Subcutaneous preadipocyte (primary cell): ENCODE results near the gene ATXN2L. TPM values are rescaled to one million over a fixed set of nuclear protein-coding genes. Genes with fewer than 3 reads are reported as not detected.

Experiments
- small RNA-seq: library from RNA; depleted of rRNA; stranded (forward); fragments of <200 nt; gene quantifications from one replicate; pipeline ENCODE3, GENCODE V24; 2012
- total RNA-seq: library from RNA; depleted of rRNA; stranded (reverse); fragments of >200 nt; gene quantifications from 2 replicates; pipeline ENCODE4 v1.2.3, GENCODE V29; 2012

Gene ATXN2L
- total RNA-seq = 42.6 and 50.2 TPM in 2 replicates

GRCh38 chr16:28822520-28823290, at the start of gene ATXN2L:
TSS of gene ATXN2L (plus strand) at chr16:28822999. CDS start at chr16:28823260, 261 bp downstream.

GRCh38 chr16:28846080-28846932, 23.5 kb downstream of the ATXN2L start, which contains the start of gene TUFM:
TSS of gene TUFM (minus strand) at chr16:28846348. CDS start at chr16:28846269, 79 bp downstream.

GRCh38 chr16:28878083-28878926, 55.5 kb downstream of the ATXN2L start, which contains the start of gene ATP2A1:
TSS of gene ATP2A1 (plus strand) at chr16:28878488. CDS start at chr16:28878672, 184 bp downstream.

Small RNA genes lying within 50 kb of the gene (small RNA-seq; reads per million reads assigned to genes)
- gene RF00416 = not detected

Other genes starting within 250 kb of the ATXN2L start
- not detected in 2 replicates for gene SULT1A2, start 225.9 kb upstream of the ATXN2L start, total RNA-seq
- 0.20 and 0.37 TPM in 2 replicates for gene SULT1A1, start 213.0 kb upstream of the ATXN2L start, total RNA-seq
- gene NPIPB8, start 184.9 kb upstream of the ATXN2L start, total RNA-seq = 0.39 TPM in 1 of 2 replicates, not detected in the other
- 112 and 118 TPM in 2 replicates for gene EIF3C, start 111.5 kb upstream of the ATXN2L start, total RNA-seq
- gene NPIPB9, start 71.2 kb upstream of the ATXN2L start, total RNA-seq = 2.2 and 2.7 TPM in 2 replicates
- 125 and 139 TPM in 2 replicates for gene TUFM, start 23.3 kb downstream of the ATXN2L start, total RNA-seq
- gene SH2B1, start 40.8 kb downstream of the ATXN2L start, total RNA-seq = 10.7 and 19.4 TPM in 2 replicates
- gene ATP2A1, start 55.5 kb downstream of the ATXN2L start, total RNA-seq = 0.20 and 0.37 TPM in 2 replicates
- gene RABEP2, start 102.2 kb downstream of the ATXN2L start, total RNA-seq = 17.3 and 20.5 TPM in 2 replicates
- gene CD19, start 109.0 kb downstream of the ATXN2L start, total RNA-seq = not detected in 2 replicates
- gene NFATC2IP, start 127.9 kb downstream of the ATXN2L start, total RNA-seq = 20.2 and 29.3 TPM in 2 replicates
- 35.3 and 43.0 TPM in 2 replicates for gene SPNS1, start 151.8 kb downstream of the ATXN2L start, total RNA-seq
- gene LAT, start 162.1 kb downstream of the ATXN2L start, total RNA-seq = 0.37 and 1.2 TPM in 2 replicates